ENCODE data around the gene MAML2. TPM values are rescaled to one million over a fixed set of nuclear protein-coding genes. Genes with fewer than 3 reads are reported as not detected.

Gene MAML2
- total RNA-seq, 1 experiment from 2014 or later, result 2.7 TPM

- no peak overlapping the region for H3K4me3 Mint-ChIP-seq
- no peak overlapping the region for H2BK5ac ChIP-seq (ENCODE audit: insufficient read length, low read length)
- peaks cover 3% of the 10 kb centered on the region; the same call in 1 of the 2 replicates for H3K4me1 ChIP-seq (ENCODE audit: insufficient read depth, low read length)
- H3K9me3 Mint-ChIP-seq, result no peaks in the 10 kb centered on the region
- no peak overlapping the region for H3K9ac ChIP-seq (ENCODE audit: extremely low read depth, insufficient read length, low read length)
- no peaks in the 10 kb centered on the region for H4K20me1 ChIP-seq (ENCODE audit: control insufficient read depth, insufficient read depth, insufficient read length)
- no peaks in the 10 kb centered on the region for H3K79me2 ChIP-seq (ENCODE audit: insufficient read depth, low read length)
- TF ChIP-seq CTCF (conservative IDR thresholded peaks at IDR 0.05), result no peak
- H3K27ac ChIP-seq (ENCODE audit: insufficient read length, low read depth, low read length), result no peak overlapping the region
- no peak overlapping the region for H2AFZ ChIP-seq (ENCODE audit: low read length)
- no peak overlapping the region for H4K91ac ChIP-seq (ENCODE audit: insufficient read length, low read depth, low read length)
- H2AK5ac ChIP-seq (ENCODE audit: insufficient read length, low read length), result no peak overlapping the region
- WGBS (ENCODE audit: extremely low coverage, insufficient read length, low lambda C conversion rate), result no CpG with 5 or more reads among the region's 7 CpGs
- no peak overlapping the region for H4K5ac ChIP-seq (ENCODE audit: insufficient read length, low read depth, low read length)
- no peak for DNase-seq
- H2BK120ac ChIP-seq (ENCODE audit: low read depth, low read length, poor library complexity, severe bottlenecking), result no peak overlapping the region
- H4K8ac ChIP-seq (replicated peaks; ENCODE audit: insufficient read length, low read depth, low read length), result no peak overlapping the region
- no peak overlapping the region for H3K14ac ChIP-seq (ENCODE audit: insufficient read depth, low read length)
- no peak overlapping the region for H3K4ac ChIP-seq (ENCODE audit: low read depth, low read length)
- no peak overlapping the region for H3K56ac ChIP-seq (ENCODE audit: insufficient read length, low read depth, low read length)
- peak overlapping the region in 2 of 3 experiments; percentile 21 to 53; a peak in 2 of 7 replicates for H3K27ac Mint-ChIP-seq
- no peak overlapping the region for H2BK20ac ChIP-seq (ENCODE audit: low read depth, low read length, poor library complexity, severe bottlenecking)
- H2BK15ac ChIP-seq (ENCODE audit: low read depth, low read length), result no peak overlapping the region
- peaks cover 18 to 29% of the 10 kb centered on the region in 2 experiments for H3K4me1 Mint-ChIP-seq
- no peaks in the 10 kb centered on the region for H3K27me3 Mint-ChIP-seq (ENCODE audit: low read depth)
- no peaks in the 10 kb centered on the region for H3K23me2 ChIP-seq (ENCODE audit: insufficient read length, low read depth, low read length, poor library complexity, severe bottlenecking)
- H3K23ac ChIP-seq (ENCODE audit: insufficient read length, low read depth, low read length), result no peak overlapping the region
- no peaks in the 10 kb centered on the region for H3K36me3 Mint-ChIP-seq (ENCODE audit: insufficient read depth in 1 of 3, low read depth in 3 of 3)
- H3K18ac ChIP-seq (ENCODE audit: insufficient read length, low read depth, low read length), result no peak overlapping the region
- H3T11ph ChIP-seq (ENCODE audit: low read length), result no peak overlapping the region
- no peak overlapping the region for H2BK12ac ChIP-seq (ENCODE audit: insufficient read length, low read depth, low read length)
- no peaks in the 10 kb centered on the region for H3K27me3 ChIP-seq (ENCODE audit: insufficient read depth, low read length)
- no peaks in the 10 kb centered on the region for H3K9me3 ChIP-seq (ENCODE audit: control insufficient read depth, low read depth, low read length)
- H3K79me1 ChIP-seq (ENCODE audit: insufficient read depth, low read depth, low read length, poor library complexity, severe bottlenecking), result no peaks in the 10 kb centered on the region
- no peak overlapping the region for H3K4me2 ChIP-seq (ENCODE audit: insufficient read depth, insufficient read length, low read length)
These were observed 182.2 kb downstream of the MAML2 start for GRCh38 chr11:96160732-96161306.
